HCT116 (cell line): ENCODE measurements around the gene PRM2. TPM values are rescaled to one million over a fixed set of nuclear protein-coding genes. Genes with fewer than 3 reads are reported as not detected.

Experiments used
- ATAC-seq: fragments of 200-7000 bp; cut with Tn5 transposase; 2 replicates; pipeline ENCODE4 v1.9.1; 2020; ENCODE audit warnings: mild to moderate bottlenecking, moderate library complexity
- BruUV-seq: library from RNA; stranded (reverse); fragments of 400-500 nt; replicated peaks from 2 replicates; lab custom pipeline; 2021; lab: Mats Ljungman, UMichigan
- CTCF ChIA-PET: fragments of 300-600 bp; sonication (Branson Sonifier 250); formaldehyde crosslinking; loops from one replicate; lab custom pipeline; 2021; ENCODE audit warnings: antibody characterized with exemption; lab: Charles Lee
- POLR2A ChIA-PET: fragments of 300-600, 350-600 bp; sonication (Branson Sonifier 250); formaldehyde crosslinking; loops from one replicate; lab custom pipeline; 2021; ENCODE audit warnings: antibody characterized with exemption; lab: Charles Lee
- RAD21 ChIA-PET, 2 experiments: fragments of 300-600 bp; sonication (Branson Sonifier 250); formaldehyde crosslinking; loops; one replicate each; lab custom pipeline; 2023; ENCODE audit warnings: low total read pairs in 2 of 2; ENCODE audit not compliant: uncharacterized antibody in 2 of 2, unreplicated experiment in 2 of 2, low non-redundant PET in 1 of 2; lab: Charles Lee
- DNase-seq: peaks from one replicate; pipeline ENCODE4 v3.0.0-alpha.2; 2010; ENCODE audit warnings: low read depth, low spot score
- H2AFZ ChIP-seq: fragments of 200-600 bp; shearing (Covaris generic), sonication (generic); 2 replicates; pipeline ENCODE4 v1.6.1; 2017; ENCODE audit warnings: low read depth, mixed run types, mixed read lengths, antibody characterized with exemption, low read length; ENCODE audit not compliant: poor library complexity, severe bottlenecking
- H3K27ac ChIP-seq: 2 replicates; pipeline ENCODE4 v1.5.1; 2012; ENCODE audit warnings: low read depth, low read length
- H3K27me3 ChIP-seq: fragments of 200-600 bp; sonication (generic); 2 replicates; pipeline ENCODE4 v1.6.1; 2016; ENCODE audit warnings: mixed run types, low read length, mixed read lengths; ENCODE audit not compliant: insufficient read depth
- H3K36me3 ChIP-seq, 2 experiments: fragments of 200-500 bp in 1 of 2; fragments of 200-600 bp in 1 of 2; sonication (Bioruptor generic) in 1 of 2; sonication (generic) in 1 of 2; 2 replicates each; pipeline versions ENCODE4 v1.5.1 to v1.6.1; 2014 to 2016; ENCODE audit warnings: low read length in 2 of 2, inconsistent platforms in 1 of 2, mixed read lengths in 1 of 2, mixed run types in 1 of 2; ENCODE audit not compliant: insufficient read depth in 2 of 2, control insufficient read depth in 1 of 2
- H3K4me1 ChIP-seq, 2 experiments: fragments of 200-600 bp in 1 of 2; sonication (generic) in 1 of 2; 2 replicates each; pipeline versions ENCODE4 v1.5.1 to v1.6.1; 2012 to 2017; ENCODE audit warnings: low read length in 2 of 2, inconsistent platforms in 1 of 2, mild to moderate bottlenecking in 1 of 2, mixed read lengths in 1 of 2, mixed run types in 1 of 2, moderate library complexity in 1 of 2; ENCODE audit not compliant: insufficient read depth in 2 of 2, control insufficient read depth in 1 of 2
- H3K4me2 ChIP-seq: fragments of 200-600 bp; sonication (generic); 2 replicates; pipeline ENCODE4 v1.6.1; 2017; ENCODE audit warnings: mixed run types, low read length, mixed read lengths
- H3K4me3 ChIP-seq, 2 experiments: fragments of 200-600 bp in 1 of 2; sonication (generic) in 1 of 2; replicated peaks in 1 of 2; 2 replicates each; pipeline ENCODE4 v1.5.1; 2011 to 2016; ENCODE audit warnings: low read length in 2 of 2, control low read depth in 1 of 2, low read depth in 1 of 2, mild to moderate bottlenecking in 1 of 2, mixed read lengths in 1 of 2, mixed run types in 1 of 2
- H3K79me2 ChIP-seq: fragments of 200-600 bp; sonication (generic); 2 replicates; pipeline ENCODE4 v1.6.1; 2017; ENCODE audit warnings: mild to moderate bottlenecking, mixed run types, low read length, moderate library complexity, mixed read lengths; ENCODE audit not compliant: insufficient read depth
- H3K9ac ChIP-seq: fragments of 200-600 bp; sonication (generic); 2 replicates; pipeline ENCODE4 v1.6.1; 2016; ENCODE audit warnings: low read length, mixed read lengths
- H3K9me2 ChIP-seq: fragments of 200-600 bp; sonication (generic), shearing (Covaris generic); 2 replicates; pipeline ENCODE4 v1.6.1; 2017; ENCODE audit warnings: mixed run types, mild to moderate bottlenecking, moderate library complexity; ENCODE audit not compliant: insufficient read depth
- H3K9me3 ChIP-seq, 2 experiments: fragments of 200-500 bp in 1 of 2; fragments of 200-600 bp in 1 of 2; sonication (Bioruptor generic) in 1 of 2; sonication (generic) in 1 of 2; 2 replicates each; pipeline ENCODE4 v1.6.1; 2014 to 2017; ENCODE audit warnings: low read length in 2 of 2, mixed read lengths in 2 of 2, inconsistent platforms in 1 of 2, low read depth in 1 of 2, mild to moderate bottlenecking in 1 of 2, mixed run types in 1 of 2, moderate library complexity in 1 of 2; ENCODE audit not compliant: control insufficient read depth in 1 of 2, insufficient read depth in 1 of 2
- H4K20me1 ChIP-seq: fragments of 200-600 bp; sonication (generic), shearing (Covaris generic); 2 replicates; pipeline ENCODE4 v1.6.1; 2017; ENCODE audit warnings: mixed run types, mild to moderate bottlenecking, moderate library complexity; ENCODE audit not compliant: insufficient read depth
- POLR2AphosphoS5 ChIP-seq: IDR thresholded peaks from 2 replicates; pipeline ENCODE4 v1.6.1; 2011; ENCODE audit warnings: mild to moderate bottlenecking, low read depth, low read length, moderate library complexity
- SIN3A ChIP-seq: IDR thresholded peaks from 2 replicates; pipeline ENCODE4 v1.6.1; 2012; ENCODE audit warnings: low read depth
- SP1 ChIP-seq: IDR thresholded peaks from 2 replicates; pipeline ENCODE4 v1.6.1; 2012; ENCODE audit warnings: low read depth
- SRF ChIP-seq: IDR thresholded peaks from 2 replicates; pipeline ENCODE4 v1.6.1; 2012; ENCODE audit warnings: low read depth
- TCF7L2 ChIP-seq: IDR thresholded peaks from 2 replicates; pipeline ENCODE4 v1.7.0; 2011; ENCODE audit warnings: borderline replicate concordance, inconsistent platforms; ENCODE audit not compliant: insufficient read depth, insufficient read length; ENCODE audit errors: extremely low read depth
- ZNF274 ChIP-seq: fragments of 200-500 bp; sonication (Bioruptor generic); IDR thresholded peaks from 2 replicates; pipeline ENCODE4 v1.6.1; 2014; ENCODE audit warnings: mild to moderate bottlenecking, low read depth, low read length, inconsistent platforms
- intact Hi-C: fragments of 100-400 bp; cut with micrococcal nuclease; formaldehyde crosslinking; loops from 2 replicates; pipeline ENCODE4 v1.10.0; 2022
- total RNA-seq: library from RNA; stranded (reverse); gene quantifications from one replicate; pipeline ENCODE4 v1.2.1, GENCODE V29; 2021; ENCODE audit not compliant: unreplicated experiment
- TF ChIP-seq, protein P1 (sequence below), 3 experiments: fragments of 200-600 bp in 1 of 3; sonication (generic) in 1 of 3; IDR thresholded peaks in 2 of 3; conservative IDR thresholded peaks in 1 of 3; 2 replicates each; pipeline ENCODE4 v1.5.1; 2012 to 2017; ENCODE audit warnings: low read depth in 2 of 3, low read length in 2 of 3, antibody characterized with exemption in 1 of 3, borderline replicate concordance in 1 of 3, control low read depth in 1 of 3, mild to moderate bottlenecking in 1 of 3, mixed read lengths in 1 of 3, mixed run types in 1 of 3, moderate library complexity in 1 of 3; ENCODE audit not compliant: insufficient read depth in 1 of 3

PRM2 gene
- total RNA-seq, 1 experiment from 2014 or later: not detected

DNA sequence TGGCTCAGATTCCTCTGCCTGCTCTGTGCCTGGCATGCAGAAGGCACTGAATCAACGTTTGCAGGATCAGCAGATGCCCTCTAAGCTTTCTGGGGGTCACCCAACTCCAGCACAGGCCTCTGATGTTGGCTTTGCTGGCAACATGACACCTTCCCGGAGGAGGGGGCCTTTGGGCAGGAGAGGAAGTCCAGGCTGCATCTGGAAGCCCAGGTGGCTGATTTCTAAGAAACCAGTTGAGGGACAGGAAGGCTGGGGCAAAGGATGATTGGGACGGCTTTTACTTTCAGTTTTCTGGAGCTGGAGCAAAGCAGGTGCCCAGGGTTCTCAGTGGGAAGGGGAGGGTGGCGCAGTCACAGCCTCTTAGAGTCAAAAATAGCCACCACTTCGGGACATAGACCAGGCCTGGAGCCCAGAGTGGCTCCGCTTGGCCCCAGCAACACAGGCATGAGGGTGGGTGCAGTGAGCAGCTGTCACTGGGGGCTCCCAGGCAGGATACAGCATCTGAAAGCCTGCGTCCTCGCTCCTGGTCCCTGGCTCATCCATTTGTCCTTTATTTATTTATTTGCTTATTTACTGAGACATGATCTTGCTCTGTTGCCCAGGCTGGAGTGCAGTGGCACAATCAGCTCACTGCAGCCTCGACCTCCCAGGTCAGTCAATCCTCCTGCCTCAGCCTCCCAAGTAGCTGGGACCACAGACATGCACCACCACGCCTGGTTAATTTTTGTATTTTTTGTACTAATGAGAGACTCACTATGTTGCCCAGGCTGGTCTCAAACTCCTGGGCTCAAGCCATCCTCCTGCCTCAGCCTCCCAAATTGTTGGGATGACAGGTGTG is 35.4 kb downstream of the PRM2 start:
- Histone ChIP-seq H2AFZ (no peak overlapping the region), H3K27me3 (no peaks in the 10 kb centered on the region), H3K9me2 (no peaks in the 10 kb centered on the region), H3K79me2 (no peaks in the 10 kb centered on the region), H3K36me3 (no peaks in the 10 kb centered on the region), H3K4me2 (no peak overlapping the region), H3K4me3 (no peak overlapping the region), H3K4me1 (peaks cover 0 to 13% of the 10 kb centered on the region in 2 experiments; a peak in 2 of 4 replicates), H4K20me1 (no peaks in the 10 kb centered on the region), H3K9ac (no peak overlapping the region), H3K9me3 (no peaks in the 10 kb centered on the region), H3K27ac (no peak overlapping the region)
- ChIA-PET CTCF (no interaction called here), RAD21 (no interaction called here), POLR2A (no interaction called here)
- no peak for ATAC-seq
- no TSS peak for BruUV-seq
- DNase-seq: no peak
- TF ChIP-seq SIN3A (no peak), POLR2AphosphoS5 (no peak), TCF7L2 (no peak), ZNF274 (no peak), SRF (no peak), SP1 (no peak)
- TF ChIP-seq, protein P1, sequence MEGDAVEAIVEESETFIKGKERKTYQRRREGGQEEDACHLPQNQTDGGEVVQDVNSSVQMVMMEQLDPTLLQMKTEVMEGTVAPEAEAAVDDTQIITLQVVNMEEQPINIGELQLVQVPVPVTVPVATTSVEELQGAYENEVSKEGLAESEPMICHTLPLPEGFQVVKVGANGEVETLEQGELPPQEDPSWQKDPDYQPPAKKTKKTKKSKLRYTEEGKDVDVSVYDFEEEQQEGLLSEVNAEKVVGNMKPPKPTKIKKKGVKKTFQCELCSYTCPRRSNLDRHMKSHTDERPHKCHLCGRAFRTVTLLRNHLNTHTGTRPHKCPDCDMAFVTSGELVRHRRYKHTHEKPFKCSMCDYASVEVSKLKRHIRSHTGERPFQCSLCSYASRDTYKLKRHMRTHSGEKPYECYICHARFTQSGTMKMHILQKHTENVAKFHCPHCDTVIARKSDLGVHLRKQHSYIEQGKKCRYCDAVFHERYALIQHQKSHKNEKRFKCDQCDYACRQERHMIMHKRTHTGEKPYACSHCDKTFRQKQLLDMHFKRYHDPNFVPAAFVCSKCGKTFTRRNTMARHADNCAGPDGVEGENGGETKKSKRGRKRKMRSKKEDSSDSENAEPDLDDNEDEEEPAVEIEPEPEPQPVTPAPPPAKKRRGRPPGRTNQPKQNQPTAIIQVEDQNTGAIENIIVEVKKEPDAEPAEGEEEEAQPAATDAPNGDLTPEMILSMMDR (IDR thresholded peaks at IDR 0.05 in 2 of 3, conservative IDR thresholded peaks at IDR 0.05 in 1 of 3; ENCODE audit: borderline replicate concordance in 1 of 3, insufficient read depth in 1 of 3, low read depth in 2 of 3, low read length in 2 of 3): no peak
- intact Hi-C loops: no loop called here
